GM20000 (cell line): ENCODE measurements around the gene CNTRL.
A peak's percentile ranks its signal among the peaks of the same experiment; 100 is the strongest.

ENCODE experiments used
- DNase-seq: peaks from one replicate; pipeline ENCODE4 v3.0.0; 2012; ENCODE audit warnings: low spot score
- TF ChIP-seq, protein P1 (sequence below): IDR thresholded peaks from 2 replicates; pipeline ENCODE4 v1.5.1; 2012; ENCODE audit warnings: mild to moderate bottlenecking, control low read depth; ENCODE audit errors: extremely low read depth, missing control alignments

Gene CNTRL

DNA sequence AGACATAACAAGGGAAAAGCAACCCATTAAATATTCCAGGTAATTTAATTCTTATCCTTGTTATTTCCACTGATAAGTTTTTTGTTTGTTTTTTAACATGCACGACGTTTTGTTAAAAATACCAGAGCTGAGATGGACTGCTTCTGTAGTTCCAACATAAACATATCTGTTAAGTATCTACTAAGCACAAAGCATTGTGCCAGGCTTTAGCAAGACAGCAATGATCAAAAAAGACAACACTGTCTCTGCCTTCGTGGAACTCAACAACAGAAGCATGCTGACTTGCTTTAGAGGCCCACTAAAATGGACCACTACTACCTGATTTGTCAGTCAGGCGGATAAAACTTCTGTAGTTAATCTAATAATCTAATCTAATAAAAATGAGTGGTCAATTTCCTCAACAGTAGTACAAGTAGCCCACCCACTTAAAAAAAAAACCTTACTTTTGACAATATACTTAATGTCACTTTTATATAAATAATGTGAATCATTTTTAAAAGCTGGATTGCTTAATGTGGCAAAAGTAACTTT lies 123.8 kb downstream of the CNTRL start:
- TF ChIP-seq, protein P1, sequence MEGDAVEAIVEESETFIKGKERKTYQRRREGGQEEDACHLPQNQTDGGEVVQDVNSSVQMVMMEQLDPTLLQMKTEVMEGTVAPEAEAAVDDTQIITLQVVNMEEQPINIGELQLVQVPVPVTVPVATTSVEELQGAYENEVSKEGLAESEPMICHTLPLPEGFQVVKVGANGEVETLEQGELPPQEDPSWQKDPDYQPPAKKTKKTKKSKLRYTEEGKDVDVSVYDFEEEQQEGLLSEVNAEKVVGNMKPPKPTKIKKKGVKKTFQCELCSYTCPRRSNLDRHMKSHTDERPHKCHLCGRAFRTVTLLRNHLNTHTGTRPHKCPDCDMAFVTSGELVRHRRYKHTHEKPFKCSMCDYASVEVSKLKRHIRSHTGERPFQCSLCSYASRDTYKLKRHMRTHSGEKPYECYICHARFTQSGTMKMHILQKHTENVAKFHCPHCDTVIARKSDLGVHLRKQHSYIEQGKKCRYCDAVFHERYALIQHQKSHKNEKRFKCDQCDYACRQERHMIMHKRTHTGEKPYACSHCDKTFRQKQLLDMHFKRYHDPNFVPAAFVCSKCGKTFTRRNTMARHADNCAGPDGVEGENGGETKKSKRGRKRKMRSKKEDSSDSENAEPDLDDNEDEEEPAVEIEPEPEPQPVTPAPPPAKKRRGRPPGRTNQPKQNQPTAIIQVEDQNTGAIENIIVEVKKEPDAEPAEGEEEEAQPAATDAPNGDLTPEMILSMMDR, result no peak

DNA sequence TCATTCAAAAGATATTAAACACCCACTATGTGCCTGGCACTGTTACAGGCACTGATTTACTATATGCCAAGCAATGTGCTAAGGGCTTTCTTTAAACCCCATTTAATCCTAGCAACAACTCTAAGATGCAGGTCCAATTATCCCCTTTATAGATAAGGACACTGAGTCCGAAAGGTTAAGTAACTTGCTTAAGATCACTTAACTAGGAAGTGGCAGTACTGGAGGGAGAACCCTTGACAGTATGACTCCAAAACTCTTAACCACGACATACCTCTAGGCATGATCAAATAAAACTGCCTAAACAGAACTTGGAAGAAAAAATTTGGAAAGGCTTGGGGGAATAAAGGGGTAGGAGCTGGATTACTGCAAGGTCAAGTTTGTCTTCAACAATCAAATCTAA lies 125.2 kb downstream of the CNTRL start:
- TF ChIP-seq, protein P1, result no peak
- no peak for DNase-seq

More for the DNA sequence above, 123.8 kb downstream of the CNTRL start:
- no peak for DNase-seq

GRCh38 chr9:121200356-121200755 lies 125.6 kb downstream of the CNTRL start:
- no peak for DNase-seq
- TF ChIP-seq, protein P1, result no peak

DNA sequence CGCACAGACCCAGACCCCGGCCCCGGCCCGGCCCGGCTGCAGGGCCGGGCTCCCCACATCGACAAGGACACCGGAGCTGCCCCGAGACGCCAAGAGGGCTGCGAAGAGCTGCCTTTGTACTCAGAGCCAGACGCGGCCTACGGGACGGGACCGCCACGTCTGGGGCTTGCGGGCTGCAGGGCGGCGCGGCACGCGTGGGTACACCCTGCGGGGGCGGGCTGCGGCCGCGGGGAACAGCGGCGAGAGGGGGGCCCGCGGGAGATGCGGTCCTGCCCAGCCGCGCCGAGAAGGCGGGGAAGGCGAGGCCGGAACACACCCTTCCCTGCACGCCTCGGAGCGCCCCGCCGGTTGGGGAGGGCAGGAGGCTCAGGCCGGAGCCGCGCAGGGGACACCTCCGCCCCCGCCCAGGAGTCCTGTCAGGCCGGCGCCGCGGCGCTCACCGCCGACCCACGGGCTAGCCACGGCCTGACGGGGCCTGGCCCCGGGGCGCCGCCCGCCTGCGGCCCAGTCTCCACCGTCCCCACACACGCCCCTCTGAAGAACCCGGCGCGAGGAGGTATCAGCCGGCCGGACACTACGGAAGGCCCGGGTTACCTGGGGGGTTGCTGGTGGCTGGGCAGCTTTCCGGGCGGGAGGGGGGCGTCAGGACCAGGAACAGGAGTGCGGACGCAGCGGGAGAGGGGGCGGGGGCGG lies 126.4 kb downstream of the CNTRL start:
- TF ChIP-seq, protein P1, result no peak
- DNase-seq, result peak; percentile 56

DNA sequence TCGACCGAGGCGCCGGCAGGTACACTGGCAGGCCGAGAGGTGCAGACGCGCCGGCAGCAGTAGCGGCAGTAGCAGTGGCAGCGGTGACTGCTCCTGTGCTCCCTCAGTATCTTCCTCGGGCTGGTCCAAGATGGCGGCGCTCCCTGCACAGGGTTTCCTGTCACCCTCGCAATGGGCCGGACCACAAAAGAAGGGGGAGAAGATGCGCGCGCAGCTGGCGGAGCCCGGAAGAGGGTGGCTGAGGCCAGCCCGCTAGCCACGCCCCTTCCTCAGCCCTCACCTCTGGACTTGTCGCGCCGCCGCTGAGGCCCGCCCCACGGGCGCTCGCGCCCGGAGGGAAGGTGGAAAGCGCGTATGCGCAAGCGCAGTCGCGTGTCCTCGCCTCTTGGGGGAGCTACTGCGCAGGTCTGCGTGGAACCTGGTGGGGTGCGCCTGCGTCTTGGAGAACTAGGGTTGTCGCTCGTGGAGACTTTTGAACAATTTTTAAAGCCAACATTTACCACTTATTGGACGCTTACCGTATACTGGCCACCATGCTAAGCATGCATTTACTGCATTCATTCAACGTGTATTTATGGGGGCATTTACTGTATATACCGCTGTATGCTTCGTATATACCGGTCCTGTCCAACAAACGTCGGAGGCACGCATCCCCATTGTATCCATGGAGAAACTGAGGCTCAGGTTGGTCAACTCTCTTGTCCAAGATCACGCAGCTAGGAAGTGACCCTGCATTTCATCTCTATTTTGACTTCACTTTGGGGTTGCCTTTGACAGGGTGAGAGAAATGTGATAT lies 127.2 kb downstream of the CNTRL start, which contains the start of gene RAB14:
Gene RAB14, minus strand, starts transcription at position 132 of the 796 bp plus-strand sequence. CDS start 8,457 bp downstream, outside the sequence.
- TF ChIP-seq, protein P1, result peak; percentile 61
- DNase-seq, result peak; percentile 99

GRCh38 chr9:121204121-121204520 lies 129.4 kb downstream of the CNTRL start:
- no peak for DNase-seq
- TF ChIP-seq, protein P1, result no peak

- TF ChIP-seq, protein P1, result no peak
- no peak for DNase-seq
Observed at GRCh38 chr9:121204611-121205010, 129.9 kb downstream of the CNTRL start.
